CD14-positive monocyte (primary cell): Measurements from ENCODE around the gene PIK3C3. TPM values are rescaled to one million over a fixed set of nuclear protein-coding genes. Genes with fewer than 3 reads are reported as not detected.

Experiments
- DNase-seq, 3 donors: peaks; one replicate each; pipeline ENCODE4 v3.0.0-alpha.2; 2011 to 2022
- H2AFZ ChIP-seq: 2 replicates; pipeline ENCODE4 v1.6.0; 2012; ENCODE audit warnings: mild to moderate bottlenecking, low read depth, low read length, inconsistent platforms; ENCODE audit not compliant: insufficient read depth, poor library complexity, severe bottlenecking
- H3K27ac ChIP-seq, 2 donors: 1 replicate in 1 of 2; 2 replicates in 1 of 2; pipeline ENCODE4 v1.5.1; 2012 to 2013; ENCODE audit warnings: low read length in 2 of 2, control low read depth in 1 of 2, inconsistent platforms in 1 of 2, low read depth in 1 of 2, mild to moderate bottlenecking in 1 of 2
- H3K27me3 ChIP-seq, 2 donors: one replicate each; pipeline versions ENCODE4 v1.6.0 to v1.6.1; 2011 to 2013; ENCODE audit warnings: low read length in 2 of 2; ENCODE audit not compliant: control insufficient read depth in 2 of 2, insufficient read depth in 2 of 2
- H3K36me3 ChIP-seq, 2 donors: replicated peaks in 1 of 2; 1 replicate in 1 of 2; 2 replicates in 1 of 2; pipeline versions ENCODE4 v1.5.1 to v1.6.1; 2012 to 2013; ENCODE audit warnings: low read length in 2 of 2, control low read depth in 1 of 2, inconsistent platforms in 1 of 2, mild to moderate bottlenecking in 1 of 2; ENCODE audit not compliant: insufficient read depth in 2 of 2, control insufficient read depth in 1 of 2
- H3K4me1 ChIP-seq, 2 donors: 1 replicate in 1 of 2; 2 replicates in 1 of 2; pipeline versions ENCODE4 v1.5.1 to v1.6.1; 2012 to 2013; ENCODE audit warnings: low read length in 2 of 2, control low read depth in 1 of 2, inconsistent platforms in 1 of 2, mild to moderate bottlenecking in 1 of 2, moderate library complexity in 1 of 2; ENCODE audit not compliant: insufficient read depth in 2 of 2, control insufficient read depth in 1 of 2
- H3K4me2 ChIP-seq: replicated peaks from 2 replicates; pipeline ENCODE3; 2012; ENCODE audit warnings: low read length, moderate library complexity, mild to moderate bottlenecking; ENCODE audit not compliant: poor library complexity, severe bottlenecking; ENCODE audit errors: extremely low read depth
- H3K4me3 ChIP-seq, 3 experiments: fragments of 200-600 bp in 1 of 3; sonication (generic) in 1 of 3; replicated peaks in 1 of 3; 1 replicate in 2 of 3; 2 replicates in 1 of 3; pipeline ENCODE4 v1.5.1; 2011 to 2013; ENCODE audit warnings: low read length in 3 of 3, mild to moderate bottlenecking in 3 of 3, control low read depth in 2 of 3, low read depth in 2 of 3, inconsistent platforms in 1 of 3, moderate library complexity in 1 of 3
- H3K79me2 ChIP-seq: 2 replicates; pipeline ENCODE4 v1.6.0; 2012; ENCODE audit warnings: mild to moderate bottlenecking, control low read depth, inconsistent platforms, low read length, moderate library complexity; ENCODE audit not compliant: insufficient read depth
- H3K9ac ChIP-seq: 2 replicates; pipeline ENCODE4 v1.6.0; 2017; ENCODE audit warnings: low read length, mild to moderate bottlenecking; ENCODE audit not compliant: insufficient read depth, poor library complexity, severe bottlenecking
- H3K9me3 ChIP-seq, 2 donors: replicated peaks in 1 of 2; 1 replicate in 1 of 2; 2 replicates in 1 of 2; pipeline versions ENCODE4 v1.5.1 to v1.6.1; 2012 to 2013; ENCODE audit warnings: low read length in 2 of 2, control low read depth in 1 of 2; ENCODE audit not compliant: control insufficient read depth in 1 of 2, insufficient read depth in 1 of 2
- H4K20me1 ChIP-seq: 2 replicates; pipeline ENCODE4 v1.6.0; 2012; ENCODE audit warnings: mild to moderate bottlenecking, low read length, control low read depth, moderate library complexity; ENCODE audit not compliant: insufficient read depth
- H3K27ac Mint-ChIP-seq, 7 donors: one replicate each; pipeline ENCODE4 v1.8.0; 2020; ENCODE audit warnings: mild to moderate bottlenecking in 7 of 7, mixed read lengths in 7 of 7, moderate library complexity in 6 of 7, inconsistent platforms in 2 of 7
- H3K27me3 Mint-ChIP-seq, 3 donors: one replicate each; pipeline ENCODE4 v1.8.0; 2021 to 2022; ENCODE audit warnings: low read depth in 3 of 3, mild to moderate bottlenecking in 3 of 3, mixed read lengths in 3 of 3, moderate library complexity in 3 of 3, inconsistent platforms in 1 of 3
- H3K36me3 Mint-ChIP-seq, 2 donors: one replicate each; pipeline ENCODE4 v1.8.0; 2020; ENCODE audit warnings: mixed read lengths in 2 of 2, inconsistent platforms in 1 of 2, mild to moderate bottlenecking in 1 of 2
- H3K4me1 Mint-ChIP-seq: one replicate; pipeline ENCODE4 v1.8.0; 2020; ENCODE audit warnings: mild to moderate bottlenecking, mixed read lengths
- H3K4me3 Mint-ChIP-seq, 2 donors: one replicate each; pipeline ENCODE4 v1.8.0; 2020; ENCODE audit warnings: mild to moderate bottlenecking in 2 of 2, mixed read lengths in 2 of 2, moderate library complexity in 1 of 2
- H3K9me3 Mint-ChIP-seq, 7 donors: one replicate each; pipeline ENCODE4 v1.8.0; 2020 to 2022; ENCODE audit warnings: mixed read lengths in 7 of 7, mild to moderate bottlenecking in 6 of 7, moderate library complexity in 6 of 7, inconsistent platforms in 2 of 7
- WGBS: methylation state at CpG from one replicate; pipeline ENCODE4 v1.1.5; 2013; ENCODE audit warnings: missing lambda C conversion rate; ENCODE audit not compliant: insufficient coverage; 5-methylcytosine and 5-hydroxymethylcytosine counted together
- intact Hi-C, 2 donors: fragments of 100-400 bp; cut with micrococcal nuclease; formaldehyde crosslinking; loops; one replicate each; pipeline versions ENCODE4 v1.15.0 to v1.15.1; 2023
- polyA plus RNA-seq, 3 donors: library from polyadenylated mRNA; depleted of rRNA in 1 of 3; unstranded in 2 of 3; stranded (reverse) in 1 of 3; fragments of 300-500 nt in 2 of 3; fragments of >200 nt in 1 of 3; fragmentation: Illumina TruSeq in 2 of 3; gene quantifications; 1 replicate in 2 of 3; 2 replicates in 1 of 3; pipeline ENCODE4 v1.2.3, GENCODE V29; 2012 to 2021
- TF ChIP-seq, protein P1 (sequence below): fragments of 200-600 bp; IDR thresholded peaks from one replicate; pipeline ENCODE4 v1.8.0; 2022; ENCODE audit warnings: antibody characterized with exemption, mild to moderate bottlenecking

The PIK3C3 gene
- polyA plus RNA-seq, 3 donors: 16.5 to 29.1 (median 25.9) TPM

DNA sequence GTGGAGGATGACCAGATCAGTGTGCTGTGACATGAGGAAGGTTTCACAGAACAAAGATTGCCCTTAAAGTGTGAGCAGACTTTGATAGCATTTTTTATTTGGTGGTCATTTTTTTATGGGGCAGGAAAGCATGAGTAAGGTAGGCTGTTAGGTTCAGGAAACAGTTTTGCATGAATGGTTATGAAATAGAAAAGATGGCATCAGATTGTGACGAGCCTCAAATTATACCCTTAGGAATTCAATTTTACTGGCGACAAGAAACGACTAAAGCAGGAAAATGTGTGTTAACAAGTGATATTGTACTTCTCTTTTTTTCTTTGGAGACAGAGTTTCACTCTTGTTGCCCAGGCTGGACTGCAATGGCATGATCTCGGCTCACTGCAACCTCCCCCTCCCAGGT lies 44.7 kb downstream of the PIK3C3 start:
- no peaks in the 10 kb centered on the region for H3K79me2 ChIP-seq
- Mint-ChIP-seq H3K4me1 (peaks cover 2% of the 10 kb centered on the region), H3K4me3 (no peak overlapping the region), H3K36me3 (peaks cover 73 to 79% of the 10 kb centered on the region in 2 donors), H3K27ac (peak overlapping the region in 4 of 7 donors; percentile 23 to 54 (median 41)), H3K9me3 (no peaks in the 10 kb centered on the region), H3K27me3 (no peaks in the 10 kb centered on the region)
- no peaks in the 10 kb centered on the region for H4K20me1 ChIP-seq
- intact Hi-C loops: no loop called here
- H3K9ac ChIP-seq: no peak overlapping the region
- no peak overlapping the region for H3K4me3 ChIP-seq
- no peak for DNase-seq
- H3K27me3 ChIP-seq: no peaks in the 10 kb centered on the region
- H3K4me2 ChIP-seq: no peak overlapping the region
- peaks cover 76 to 93% of the 10 kb centered on the region in 2 donors for H3K36me3 ChIP-seq
- H3K4me1 ChIP-seq: no peaks in the 10 kb centered on the region
- H2AFZ ChIP-seq: no peak overlapping the region
- no CpG with 5 or more reads among the region's 4 CpGs for WGBS
- H3K27ac ChIP-seq: no peak overlapping the region
- TF ChIP-seq, protein P1, sequence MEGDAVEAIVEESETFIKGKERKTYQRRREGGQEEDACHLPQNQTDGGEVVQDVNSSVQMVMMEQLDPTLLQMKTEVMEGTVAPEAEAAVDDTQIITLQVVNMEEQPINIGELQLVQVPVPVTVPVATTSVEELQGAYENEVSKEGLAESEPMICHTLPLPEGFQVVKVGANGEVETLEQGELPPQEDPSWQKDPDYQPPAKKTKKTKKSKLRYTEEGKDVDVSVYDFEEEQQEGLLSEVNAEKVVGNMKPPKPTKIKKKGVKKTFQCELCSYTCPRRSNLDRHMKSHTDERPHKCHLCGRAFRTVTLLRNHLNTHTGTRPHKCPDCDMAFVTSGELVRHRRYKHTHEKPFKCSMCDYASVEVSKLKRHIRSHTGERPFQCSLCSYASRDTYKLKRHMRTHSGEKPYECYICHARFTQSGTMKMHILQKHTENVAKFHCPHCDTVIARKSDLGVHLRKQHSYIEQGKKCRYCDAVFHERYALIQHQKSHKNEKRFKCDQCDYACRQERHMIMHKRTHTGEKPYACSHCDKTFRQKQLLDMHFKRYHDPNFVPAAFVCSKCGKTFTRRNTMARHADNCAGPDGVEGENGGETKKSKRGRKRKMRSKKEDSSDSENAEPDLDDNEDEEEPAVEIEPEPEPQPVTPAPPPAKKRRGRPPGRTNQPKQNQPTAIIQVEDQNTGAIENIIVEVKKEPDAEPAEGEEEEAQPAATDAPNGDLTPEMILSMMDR: no peak
- H3K9me3 ChIP-seq: no peaks in the 10 kb centered on the region

DNA sequence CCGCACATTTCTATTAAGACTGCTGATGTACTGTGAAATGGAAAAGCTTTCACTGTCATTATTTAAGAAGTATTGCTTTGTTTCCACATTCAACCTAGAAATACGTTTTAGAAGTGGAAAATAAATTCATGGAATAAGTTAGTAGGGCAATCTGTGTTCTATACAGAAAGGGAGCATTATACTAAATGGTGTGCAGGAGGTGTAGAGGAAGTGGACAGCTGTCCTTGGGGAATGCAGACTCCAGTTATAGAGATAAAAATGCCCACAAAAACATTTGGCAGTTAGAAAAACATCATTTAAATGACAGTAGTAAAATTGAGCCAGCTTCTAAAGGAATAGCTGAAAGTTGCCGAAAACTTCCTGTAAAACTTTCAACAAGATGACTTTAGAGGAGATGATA lies 46.8 kb downstream of the PIK3C3 start:
- H3K27me3 ChIP-seq: no peaks in the 10 kb centered on the region
- no peak overlapping the region for H2AFZ ChIP-seq
- Mint-ChIP-seq H3K4me1 (peaks cover 2% of the 10 kb centered on the region), H3K27ac (no peak overlapping the region), H3K27me3 (no peaks in the 10 kb centered on the region), H3K4me3 (no peak overlapping the region), H3K36me3 (peaks cover 70 to 77% of the 10 kb centered on the region in 2 donors), H3K9me3 (no peaks in the 10 kb centered on the region)
- intact Hi-C loops: no loop called here
- TF ChIP-seq, protein P1: no peak
- no peaks in the 10 kb centered on the region for H4K20me1 ChIP-seq
- H3K4me3 ChIP-seq: no peak overlapping the region
- no peak overlapping the region for H3K9ac ChIP-seq
- no peak overlapping the region for H3K4me2 ChIP-seq
- no peaks in the 10 kb centered on the region for H3K9me3 ChIP-seq
- H3K27ac ChIP-seq: no peak overlapping the region
- no peaks in the 10 kb centered on the region for H3K79me2 ChIP-seq
- no peaks in the 10 kb centered on the region for H3K4me1 ChIP-seq
- no CpG with 5 or more reads among the region's 3 CpGs for WGBS
- DNase-seq: no peak
- peaks cover 65 to 96% of the 10 kb centered on the region in 2 donors for H3K36me3 ChIP-seq
